ENCODE data around the gene MAP2K2.

Gene MAP2K2

DNA sequence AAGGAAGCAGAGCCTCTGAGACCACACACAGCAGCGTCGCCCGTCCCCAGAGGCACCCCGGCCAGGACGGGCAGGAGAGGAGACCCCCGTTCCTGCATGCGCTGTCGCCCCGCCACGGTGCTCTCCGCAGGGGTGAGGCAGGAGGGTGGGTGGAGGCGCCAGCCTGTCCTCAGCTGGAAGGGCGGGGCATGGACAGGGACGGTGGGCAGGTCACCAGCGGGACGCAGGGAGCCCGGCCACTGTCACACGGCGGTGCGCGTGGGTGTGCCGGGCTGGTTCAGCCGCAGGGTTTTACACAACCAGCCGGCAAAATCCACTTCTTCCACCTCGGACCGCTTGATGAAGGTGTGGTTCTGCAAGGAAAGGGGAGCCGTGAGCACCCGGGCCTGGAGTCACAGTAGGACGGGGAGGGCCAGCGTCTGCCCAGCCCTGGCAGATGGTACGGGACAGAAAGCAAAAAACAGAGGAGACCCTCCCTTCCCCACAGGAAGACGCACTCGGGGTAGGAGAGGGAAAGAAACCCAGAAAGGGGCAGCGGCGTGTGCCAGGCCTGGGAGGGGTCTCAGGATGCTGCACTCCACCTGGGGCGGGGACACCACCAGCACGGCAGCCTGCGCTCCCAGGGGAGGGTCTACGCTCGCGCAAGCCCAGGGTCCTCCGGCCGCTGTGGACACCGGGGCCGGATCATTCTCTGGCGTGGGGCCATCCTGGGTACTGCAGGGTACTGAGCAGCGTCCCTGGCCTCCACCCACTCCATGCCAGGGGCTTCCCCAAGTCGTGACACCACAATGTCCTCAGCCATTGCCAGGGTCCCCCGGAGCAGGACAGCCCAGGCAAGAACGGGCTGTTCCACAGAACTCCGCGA lies 33.3 kb downstream of the MAP2K2 start:
- no peak for DNase-seq (ENCODE audit: low read depth)
- no peak for TF ChIP-seq CTCF (IDR thresholded peaks at IDR 0.05; ENCODE audit: control insufficient read depth, extremely low read depth, insufficient read depth)
- no peak overlapping the region for H3K4me3 ChIP-seq (ENCODE audit: low read depth, low read length)

GRCh38 chr19:4089946-4090345 lies 34.0 kb downstream of the MAP2K2 start:
- no peak overlapping the region for H3K4me3 ChIP-seq (ENCODE audit: low read depth, low read length)
- TF ChIP-seq CTCF (IDR thresholded peaks at IDR 0.05; ENCODE audit: control insufficient read depth, extremely low read depth, insufficient read depth): no peak
- DNase-seq (ENCODE audit: low read depth): no peak

GRCh38 chr19:4089400-4089908 lies 34.5 kb downstream of the MAP2K2 start:
- TF ChIP-seq CTCF (IDR thresholded peaks at IDR 0.05; ENCODE audit: control insufficient read depth, extremely low read depth, insufficient read depth): no peak
- no peak overlapping the region for H3K4me3 ChIP-seq (ENCODE audit: low read depth, low read length)
- DNase-seq (ENCODE audit: low read depth): no peak

DNA sequence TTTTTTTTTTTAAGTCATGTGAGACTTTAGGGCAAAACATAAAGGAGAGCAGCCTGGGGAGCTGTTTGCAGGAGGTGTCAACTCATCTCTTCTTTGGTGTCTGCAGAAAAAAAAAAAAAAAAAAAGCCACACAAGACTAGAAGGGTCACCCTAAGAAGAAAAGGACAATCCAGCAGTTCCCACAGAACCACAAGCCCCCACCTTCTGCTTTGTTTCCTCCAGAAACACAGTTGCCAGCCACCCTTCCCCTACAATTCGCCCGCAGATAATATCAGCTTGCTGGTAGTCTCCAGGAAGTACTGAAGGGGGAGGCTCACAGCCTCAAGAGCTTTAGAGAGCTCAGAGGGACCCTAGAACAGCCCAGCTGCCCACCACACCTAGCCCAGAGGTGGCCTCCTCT lies 34.9 kb downstream of the MAP2K2 start:
- DNase-seq (ENCODE audit: low read depth): no peak
- no peak for TF ChIP-seq CTCF (IDR thresholded peaks at IDR 0.05; ENCODE audit: control insufficient read depth, extremely low read depth, insufficient read depth)
- H3K4me3 ChIP-seq (ENCODE audit: low read depth, low read length): no peak overlapping the region

DNA sequence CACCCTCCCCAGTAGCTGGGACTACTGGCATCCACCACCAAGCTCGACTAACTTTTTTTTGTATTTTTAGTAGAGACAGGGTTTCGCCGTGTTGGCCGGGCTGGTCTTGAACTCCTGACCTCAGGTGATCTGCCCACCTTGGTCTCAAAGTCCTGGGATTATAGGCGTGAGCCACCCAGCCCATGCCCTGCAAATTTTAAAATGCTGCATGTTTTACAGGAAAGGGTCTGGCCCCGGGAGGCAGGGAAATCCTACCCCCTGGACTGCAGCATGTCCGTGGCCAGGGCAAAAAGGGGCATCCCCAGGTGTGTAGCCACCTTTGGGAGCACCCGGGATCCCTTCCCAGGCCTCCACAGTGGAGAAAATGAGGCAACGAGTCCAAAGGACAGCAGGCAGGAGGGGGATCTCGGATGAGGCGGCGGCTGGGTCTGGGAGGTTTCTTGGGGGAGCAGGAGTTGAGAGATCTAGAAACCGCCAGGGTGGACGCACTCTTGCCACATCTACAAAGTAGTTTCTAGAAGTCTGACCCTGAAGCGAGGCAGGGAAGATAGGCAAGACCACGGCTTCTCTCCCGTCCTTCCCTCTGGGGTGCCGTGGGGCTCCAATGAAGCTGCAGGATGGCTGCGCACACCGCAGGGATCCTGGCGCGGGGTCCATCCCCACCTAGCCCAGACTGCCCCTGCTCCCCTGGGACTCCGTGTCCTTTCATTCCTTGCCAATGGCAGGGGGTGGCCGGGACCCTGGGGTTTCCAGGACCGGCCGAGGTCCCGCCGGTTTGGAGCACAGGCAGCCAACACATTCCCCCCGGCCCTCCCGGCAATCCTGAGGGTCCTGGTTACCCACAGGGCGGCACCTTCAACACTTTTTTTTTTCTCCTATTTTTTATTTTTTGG lies 35.9 kb downstream of the MAP2K2 start:
- TF ChIP-seq CTCF (IDR thresholded peaks at IDR 0.05; ENCODE audit: control insufficient read depth, extremely low read depth, insufficient read depth): no peak
- DNase-seq (ENCODE audit: low read depth): no peak
- H3K4me3 ChIP-seq (ENCODE audit: low read depth, low read length): no peak overlapping the region

GRCh38 chr19:4086411-4086867 lies 37.5 kb downstream of the MAP2K2 start:
- H3K4me3 ChIP-seq (ENCODE audit: low read depth, low read length): no peak overlapping the region
- TF ChIP-seq CTCF (IDR thresholded peaks at IDR 0.05; ENCODE audit: control insufficient read depth, extremely low read depth, insufficient read depth): no peak
- no peak for DNase-seq (ENCODE audit: low read depth)

All from LNCaP clone FGC (cell line).